KMS-11 (cell line): ENCODE results near the gene SYCP2.
"Not testable (repeated sequence)": the region's sequence is repeated elsewhere in the genome, so short reads cannot be mapped to it uniquely, and the experiment has no call there.

Experiments
- H2AFZ ChIP-seq: fragments of 200-600 bp; sonication (generic); 2 replicates; pipeline ENCODE4 v1.6.1; 2016; ENCODE audit warnings: antibody characterized with exemption, mixed run types, low read depth
- H3K27ac ChIP-seq: fragments of 200-600 bp; sonication (generic); 2 replicates; pipeline ENCODE4 v1.6.1; 2016; ENCODE audit warnings: mild to moderate bottlenecking, mixed run types
- H3K27me3 ChIP-seq: fragments of 200-600 bp; sonication (generic); 2 replicates; pipeline ENCODE4 v1.6.1; 2017; ENCODE audit warnings: mild to moderate bottlenecking, low read depth, mixed run types, moderate library complexity; ENCODE audit not compliant: insufficient read depth
- H3K36me3 ChIP-seq: fragments of 200-600 bp; sonication (generic); 2 replicates; pipeline ENCODE4 v1.6.1; 2017; ENCODE audit warnings: mild to moderate bottlenecking, mixed run types; ENCODE audit not compliant: insufficient read depth
- H3K4me1 ChIP-seq: fragments of 200-600 bp; sonication (generic); 2 replicates; pipeline ENCODE4 v1.6.1; 2016; ENCODE audit warnings: mild to moderate bottlenecking, low read depth, mixed run types; ENCODE audit not compliant: poor library complexity, severe bottlenecking
- H3K4me2 ChIP-seq: fragments of 200-600 bp; sonication (generic); 2 replicates; pipeline ENCODE4 v1.7.0; 2016; ENCODE audit warnings: mild to moderate bottlenecking, mixed run types
- H3K4me3 ChIP-seq: fragments of 200-600 bp; sonication (generic); IDR thresholded peaks from 2 replicates; pipeline ENCODE4 v1.6.1; 2017; ENCODE audit warnings: low read depth, low read length, mixed read lengths; ENCODE audit not compliant: insufficient read depth
- H3K79me2 ChIP-seq: fragments of 200-600 bp; sonication (generic); 2 replicates; pipeline ENCODE4 v1.6.1; 2016; ENCODE audit warnings: low read depth, mixed run types; ENCODE audit not compliant: insufficient read depth
- H3K9ac ChIP-seq: fragments of 200-600 bp; sonication (generic); 2 replicates; pipeline ENCODE4 v1.6.1; 2016; ENCODE audit warnings: mild to moderate bottlenecking, mixed run types
- H4K20me1 ChIP-seq: fragments of 200-600 bp; sonication (generic); 2 replicates; pipeline ENCODE4 v1.6.1; 2016; ENCODE audit warnings: mild to moderate bottlenecking, mixed run types; ENCODE audit not compliant: insufficient read depth
- CTCF ChIP-seq: fragments of 200-600 bp; sonication (generic); conservative IDR thresholded peaks from 2 replicates; pipeline ENCODE4 v1.6.1; 2017; ENCODE audit warnings: low read depth, mild to moderate bottlenecking, antibody characterized with exemption, low read length, moderate library complexity, mixed read lengths

SYCP2 gene

GRCh38 chr20:59961423-59961822 is 28.0 kb upstream of the SYCP2 start:
- Histone ChIP-seq H3K27ac (no peak overlapping the region), H3K27me3 (no peaks in the 10 kb centered on the region), H2AFZ (no peak overlapping the region), H3K4me2 (no peak overlapping the region), H3K4me3 (no peak overlapping the region), H4K20me1 (no peaks in the 10 kb centered on the region), H3K9ac (no peak overlapping the region), H3K4me1 (no peaks in the 10 kb centered on the region), H3K36me3 (no peaks in the 10 kb centered on the region), H3K79me2 (no peaks in the 10 kb centered on the region)
- no peak for TF ChIP-seq CTCF

- Histone ChIP-seq H3K36me3 (no peaks in the 10 kb centered on the region), H3K27ac (no peak overlapping the region), H3K4me2 (no peak overlapping the region), H3K79me2 (no peaks in the 10 kb centered on the region), H3K9ac (no peak overlapping the region), H3K4me1 (peaks cover 9% of the 10 kb centered on the region), H4K20me1 (no peaks in the 10 kb centered on the region), H2AFZ (no peak overlapping the region), H3K4me3 (no peak overlapping the region), H3K27me3 (no peaks in the 10 kb centered on the region)
- TF ChIP-seq CTCF, result no peak
Observed at GRCh38 chr20:59958626-59959025, 25.2 kb upstream of the SYCP2 start.

GRCh38 chr20:59958123-59958522 is 24.7 kb upstream of the SYCP2 start, which contains the start of gene CDH26:
Gene CDH26 (plus strand): TSS chr20:59958423. CDS start chr20:59958727, 304 bp downstream.
- H3K4me2 ChIP-seq, result no peak within 1 kb of the TSS
- H3K9ac ChIP-seq, result no peak within 1 kb of the TSS
- H2AFZ ChIP-seq, result no peak within 1 kb of the TSS
- H3K36me3 ChIP-seq, result no peaks in the 10 kb centered on the region
- no peaks in the 10 kb centered on the region for H3K27me3 ChIP-seq
- no peaks in the 10 kb centered on the region for H3K79me2 ChIP-seq
- TF ChIP-seq CTCF, result no peak
- no peak within 1 kb of the TSS for H3K4me3 ChIP-seq
- no peak within 1 kb of the TSS for H3K27ac ChIP-seq
- no peaks in the 10 kb centered on the region for H4K20me1 ChIP-seq
- peaks cover 9% of the 10 kb centered on the region for H3K4me1 ChIP-seq

GRCh38 chr20:59957568-59957967 is 24.1 kb upstream of the SYCP2 start:
- H3K4me1 ChIP-seq, H3K4me3 ChIP-seq: not testable (repeated sequence)

GRCh38 chr20:59955131-59955796 is 21.8 kb upstream of the SYCP2 start:
- peak overlapping the region; percentile 70; the same call in 1 of the 2 replicates for H2AFZ ChIP-seq
- H3K4me1 ChIP-seq, result peaks cover 9% of the 10 kb centered on the region
- peak overlapping the region; percentile 7; the same call in 1 of the 2 replicates for H3K9ac ChIP-seq
- peak overlapping the region; percentile 71 for H3K4me2 ChIP-seq
- peak overlapping the region; percentile 54 for H3K27ac ChIP-seq
- peak; percentile 48; the same call in 1 of the 2 replicates for TF ChIP-seq CTCF
- H3K36me3 ChIP-seq, result no peaks in the 10 kb centered on the region
- no peaks in the 10 kb centered on the region for H3K27me3 ChIP-seq
- no peaks in the 10 kb centered on the region for H3K79me2 ChIP-seq
- no peak overlapping the region for H3K4me3 ChIP-seq
- H4K20me1 ChIP-seq, result no peaks in the 10 kb centered on the region

More at GRCh38 chr20:59957568-59957967, 24.1 kb upstream of the SYCP2 start:
- not testable (repeated sequence) for H3K27ac ChIP-seq, H3K4me2 ChIP-seq, H3K79me2 ChIP-seq, H4K20me1 ChIP-seq, H3K27me3 ChIP-seq, H3K36me3 ChIP-seq, H3K9ac ChIP-seq, H2AFZ ChIP-seq
